Stimulated activated CD4-positive, alpha-beta T cell treated with anti-CD3 and anti-CD28 coated beads, TNF-alpha, amount 100 ng/mL, for 24 hours (primary cell): Measurements from ENCODE around the gene GPR161.
"Not testable (repeated sequence)": the region's sequence is repeated elsewhere in the genome, so short reads cannot be mapped to it uniquely, and the experiment has no call there.

Source experiments
- DNase-seq, 3 experiments: peaks; one replicate each; pipeline ENCODE4 v3.0.0-alpha.2; 2020; ENCODE audit warnings: low read depth in 3 of 3

Gene GPR161, protein sequence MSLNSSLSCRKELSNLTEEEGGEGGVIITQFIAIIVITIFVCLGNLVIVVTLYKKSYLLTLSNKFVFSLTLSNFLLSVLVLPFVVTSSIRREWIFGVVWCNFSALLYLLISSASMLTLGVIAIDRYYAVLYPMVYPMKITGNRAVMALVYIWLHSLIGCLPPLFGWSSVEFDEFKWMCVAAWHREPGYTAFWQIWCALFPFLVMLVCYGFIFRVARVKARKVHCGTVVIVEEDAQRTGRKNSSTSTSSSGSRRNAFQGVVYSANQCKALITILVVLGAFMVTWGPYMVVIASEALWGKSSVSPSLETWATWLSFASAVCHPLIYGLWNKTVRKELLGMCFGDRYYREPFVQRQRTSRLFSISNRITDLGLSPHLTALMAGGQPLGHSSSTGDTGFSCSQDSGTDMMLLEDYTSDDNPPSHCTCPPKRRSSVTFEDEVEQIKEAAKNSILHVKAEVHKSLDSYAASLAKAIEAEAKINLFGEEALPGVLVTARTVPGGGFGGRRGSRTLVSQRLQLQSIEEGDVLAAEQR

DNA sequence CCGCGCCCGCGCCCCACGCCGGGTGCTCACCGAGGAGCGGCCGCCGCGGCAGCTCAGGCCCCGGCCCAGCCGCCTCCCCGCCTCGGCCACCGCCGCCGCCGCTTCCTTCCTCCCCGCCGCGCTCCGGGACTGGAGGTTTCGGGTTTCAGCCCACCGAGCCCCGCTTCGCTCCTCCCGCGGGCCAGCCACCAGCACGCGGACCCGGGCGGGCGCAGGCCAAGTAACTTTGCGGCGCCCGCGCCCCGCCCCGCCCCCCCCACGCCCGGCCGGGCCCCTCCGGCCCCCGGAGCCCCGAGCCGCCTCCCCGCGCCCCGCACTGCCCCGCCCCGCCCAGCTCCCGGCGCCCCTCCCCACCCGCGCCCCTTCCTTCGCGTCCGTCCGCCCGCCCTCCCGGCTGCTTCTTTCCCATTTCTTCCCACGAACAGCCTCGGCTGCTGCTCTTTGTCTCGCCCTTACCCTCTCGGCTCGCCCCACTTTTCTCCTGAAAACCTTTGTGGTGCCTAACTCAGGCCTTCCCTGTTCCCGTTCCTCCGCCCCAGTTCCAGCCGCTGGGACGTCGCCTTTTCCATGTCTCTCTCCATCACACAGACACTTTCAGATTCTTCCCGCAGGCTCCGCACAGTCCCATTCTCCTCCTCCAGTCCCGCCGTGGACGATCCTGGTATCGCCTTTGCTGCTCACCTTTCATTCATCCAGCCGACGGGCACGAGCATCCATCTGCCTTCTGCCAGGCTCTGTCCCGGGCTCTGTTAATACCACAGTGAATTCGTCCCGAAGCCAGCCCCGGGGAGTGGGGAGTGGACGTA, at the start of gene GPR161:
Gene GPR161 (minus strand): TSS at position 222 of the 806 bp plus-strand sequence. CDS start 32,080 bp downstream, outside the sequence.
- no peak for DNase-seq

DNA sequence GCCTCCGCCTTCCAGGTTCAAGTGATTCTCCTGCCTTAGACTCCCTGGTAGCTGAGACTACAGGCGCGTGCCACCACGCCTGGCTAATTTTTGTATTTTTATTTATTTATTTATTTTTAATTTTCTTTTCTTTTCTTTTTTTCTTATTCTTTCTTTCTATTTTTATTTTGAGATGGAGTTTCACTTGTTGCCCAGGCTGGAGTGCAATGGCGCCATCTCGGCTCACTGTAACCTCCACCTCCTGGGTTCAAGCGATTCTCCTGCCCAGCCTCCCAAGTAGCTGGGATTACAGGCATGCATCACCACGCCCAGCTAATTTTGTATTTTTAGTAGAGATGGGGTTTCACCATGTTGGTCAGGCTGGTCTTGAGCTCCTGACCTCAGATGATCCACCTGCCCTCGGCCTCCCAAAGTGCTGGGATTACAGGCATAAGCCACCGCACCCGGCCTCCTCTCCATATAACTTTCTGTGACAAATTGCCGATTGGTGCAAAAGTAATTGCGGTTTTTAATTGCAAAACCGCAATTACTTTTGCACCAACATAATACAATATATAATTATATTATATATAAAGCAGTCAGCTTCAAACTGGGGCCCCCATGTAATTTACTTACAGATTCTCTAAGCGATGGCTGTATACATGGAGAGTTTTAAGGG, 44.5 kb upstream of the GPR161 start:
- not testable (repeated sequence) for DNase-seq

DNA sequence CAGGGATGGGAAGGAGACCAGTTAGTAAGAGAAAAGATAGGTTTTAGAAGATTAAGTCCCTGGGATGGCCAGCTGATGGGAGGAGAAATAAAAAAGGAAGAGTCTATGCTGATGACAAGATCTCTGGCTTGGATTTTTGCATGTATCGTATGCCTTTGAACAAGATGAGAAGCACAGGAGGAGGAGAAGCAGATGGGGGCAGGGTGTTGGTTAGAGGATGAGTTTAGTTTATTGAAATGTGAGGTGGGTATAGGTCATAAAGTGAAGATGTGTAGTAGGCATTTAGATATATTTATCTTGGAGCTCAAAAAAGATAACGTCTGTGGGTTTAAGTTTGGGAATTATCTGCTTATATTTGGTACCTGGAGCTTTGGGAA, 43.4 kb upstream of the GPR161 start:
- DNase-seq: no peak

DNA sequence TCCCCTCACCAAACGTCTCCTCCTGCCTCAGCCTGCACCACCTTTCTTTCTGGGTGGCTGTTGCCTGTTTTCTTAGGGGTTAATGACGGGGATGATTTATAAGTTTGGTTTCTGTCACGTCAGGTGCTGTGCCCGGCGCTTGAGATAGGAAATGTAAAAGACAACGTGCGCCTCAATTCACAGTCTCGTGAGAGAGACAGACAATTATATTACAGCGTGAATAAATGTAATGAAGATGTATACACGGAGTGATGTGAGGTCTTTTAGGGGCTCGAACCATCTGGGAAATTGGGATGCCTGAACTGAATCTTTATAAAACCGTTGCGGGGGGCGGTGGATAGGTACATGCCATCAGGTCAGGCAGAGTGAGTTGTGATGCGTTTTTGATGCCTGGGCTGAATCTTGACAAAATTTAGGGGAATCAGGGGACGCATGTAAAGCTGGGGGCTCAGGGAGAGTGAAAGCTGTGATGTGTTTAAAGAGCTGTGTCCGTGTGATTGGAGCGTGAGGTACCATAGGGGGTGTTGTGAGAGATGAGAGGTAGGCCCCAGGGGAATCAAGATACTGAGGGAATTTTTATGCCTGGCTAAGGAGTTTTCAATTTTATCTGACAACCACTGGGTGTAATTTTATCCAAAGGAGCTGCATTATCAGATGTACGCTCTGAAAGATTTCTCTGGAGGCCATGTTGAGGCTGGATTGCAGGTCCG, 42.9 kb upstream of the GPR161 start:
- DNase-seq: peak in 1 of 3 experiments; percentile 5

DNA sequence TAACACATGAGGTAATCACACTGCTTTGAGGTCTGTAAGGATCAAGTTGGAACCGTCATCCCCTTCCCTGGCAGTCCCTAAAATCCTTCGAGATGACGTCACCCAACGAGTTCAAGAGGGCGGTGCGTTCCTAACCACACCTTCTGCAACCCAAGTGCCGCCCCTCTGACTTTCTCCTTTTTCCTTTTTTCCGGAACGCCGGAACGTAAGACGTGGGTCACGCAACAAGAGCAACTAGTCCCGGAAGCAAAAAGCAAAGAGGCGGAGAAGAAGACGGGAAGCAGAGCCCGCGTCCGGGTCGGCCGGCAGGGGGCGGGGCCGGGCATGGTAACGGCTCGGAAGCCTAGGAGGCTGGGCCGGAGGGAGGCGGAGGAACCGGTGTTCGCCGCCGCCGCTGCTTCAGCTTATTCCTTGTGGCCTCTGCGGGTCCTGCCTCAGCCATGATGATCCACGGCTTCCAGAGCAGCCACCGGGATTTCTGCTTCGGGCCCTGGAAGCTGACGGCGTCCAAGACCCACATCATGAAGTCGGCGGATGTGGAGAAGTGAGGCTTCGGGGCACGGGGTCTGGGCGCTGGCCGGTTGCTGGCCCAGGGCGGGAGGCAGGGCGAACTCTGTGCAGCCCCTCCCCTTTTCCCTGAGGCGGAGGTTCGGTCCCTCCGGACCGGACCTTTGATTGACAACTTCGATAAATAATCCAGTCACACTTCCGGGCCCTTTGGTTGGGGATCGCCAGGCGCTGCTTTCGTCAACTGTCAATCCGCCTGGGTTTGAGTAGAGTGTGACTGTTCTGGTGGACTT, 42.1 kb upstream of the GPR161 start, which contains the start of gene TIPRL:
Gene TIPRL (plus strand): TSS at position 325 of the 800 bp plus-strand sequence. CDS start 116 bp downstream, at position 441.
- DNase-seq: peak; percentile 91 to 95 (median 93)

DNA sequence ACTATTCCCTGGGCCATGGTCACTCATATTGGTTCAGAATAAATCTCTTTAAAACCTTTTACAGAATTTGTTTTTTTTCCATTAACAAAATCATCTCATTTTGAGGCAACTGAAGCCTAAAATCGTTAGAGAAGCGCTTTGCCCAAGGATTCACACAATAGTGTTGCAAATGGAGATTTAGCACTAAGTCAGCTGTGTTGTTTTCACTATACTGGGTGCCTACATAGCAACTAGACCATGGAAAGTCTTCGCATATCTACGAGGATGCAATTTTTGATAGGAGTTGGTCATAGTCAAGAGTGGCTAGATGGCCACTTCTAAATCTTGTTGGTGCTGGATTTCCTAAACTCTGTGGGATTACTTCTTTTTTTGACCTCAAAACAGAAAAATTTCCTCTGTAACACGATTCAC, 41.5 kb upstream of the GPR161 start:
- no peak for DNase-seq

DNA sequence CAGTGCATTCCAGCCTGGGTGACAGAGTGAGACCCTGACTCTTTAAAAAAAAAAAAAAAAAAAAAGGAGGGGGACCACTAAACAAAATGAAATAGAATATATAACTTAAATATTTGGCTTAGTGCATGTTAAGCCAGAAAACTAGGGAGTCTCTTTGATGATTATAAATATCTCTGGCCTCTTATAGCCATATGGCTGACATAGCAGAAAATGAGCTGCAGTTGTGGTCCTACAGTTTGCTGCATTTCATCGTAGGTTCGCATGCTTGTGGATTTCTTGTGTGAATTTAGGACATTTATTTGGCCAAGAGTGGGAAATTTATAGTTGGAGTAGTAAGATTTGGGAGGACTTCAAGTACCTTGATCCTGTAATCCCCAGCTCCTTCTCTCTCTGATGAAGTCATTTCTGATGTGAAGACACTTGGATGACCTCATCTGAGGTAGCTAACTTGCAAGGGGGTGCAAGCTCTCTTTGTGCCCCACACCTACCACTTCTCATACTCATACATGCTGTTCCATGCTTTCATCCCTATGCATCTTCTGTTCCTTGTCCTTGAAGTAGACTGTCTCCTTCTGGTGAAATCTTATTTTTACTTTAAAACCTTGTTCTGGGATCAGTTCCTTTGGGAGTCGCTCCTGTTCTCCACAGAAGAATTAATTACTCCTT, 35.7 kb upstream of the GPR161 start:
- DNase-seq: no peak

DNA sequence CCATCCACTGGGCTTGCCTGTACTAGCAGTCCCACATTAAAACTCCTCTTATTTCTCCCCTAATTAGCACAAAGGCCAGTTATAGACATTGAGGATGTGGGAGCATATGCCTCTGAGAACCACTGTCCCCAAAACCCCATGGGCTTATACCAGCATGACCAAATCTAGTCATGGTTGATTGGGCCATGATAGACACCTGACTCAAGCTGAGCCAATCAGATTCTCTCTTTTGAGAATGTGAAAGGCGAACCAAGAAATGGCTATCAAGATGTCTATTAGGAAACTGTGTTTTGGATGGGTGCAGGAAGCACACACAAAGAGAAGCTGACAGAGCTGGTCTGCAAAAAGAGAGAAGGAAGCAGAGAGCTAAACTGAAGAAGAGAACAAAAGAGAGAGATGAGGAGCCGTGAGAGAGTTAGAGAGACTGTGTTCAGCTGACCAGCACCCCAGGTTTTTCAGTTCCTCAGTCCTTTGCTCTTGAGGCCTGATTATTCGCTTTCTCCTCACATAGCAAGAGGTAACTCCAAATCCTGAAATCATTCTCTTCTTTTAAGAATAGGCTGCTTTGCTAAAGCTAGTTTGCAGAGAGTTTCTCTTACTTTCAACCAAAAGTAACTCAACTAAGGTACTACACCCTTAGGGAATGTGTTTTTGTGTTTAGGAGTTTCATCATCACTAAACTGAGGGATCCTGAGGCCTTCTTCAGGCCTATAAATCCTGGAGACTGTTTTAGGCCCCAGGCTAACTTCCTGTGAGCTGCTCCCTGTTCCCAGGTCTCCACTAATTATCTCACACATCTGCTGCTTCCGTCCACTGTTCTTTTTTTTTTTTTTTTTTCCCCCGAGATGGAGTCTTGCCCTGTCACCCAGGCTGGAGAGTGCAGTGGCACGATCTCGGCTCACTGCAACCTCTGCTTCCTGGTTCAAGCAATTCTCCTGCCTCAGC, 34.1 kb upstream of the GPR161 start:
- no peak for DNase-seq

DNA sequence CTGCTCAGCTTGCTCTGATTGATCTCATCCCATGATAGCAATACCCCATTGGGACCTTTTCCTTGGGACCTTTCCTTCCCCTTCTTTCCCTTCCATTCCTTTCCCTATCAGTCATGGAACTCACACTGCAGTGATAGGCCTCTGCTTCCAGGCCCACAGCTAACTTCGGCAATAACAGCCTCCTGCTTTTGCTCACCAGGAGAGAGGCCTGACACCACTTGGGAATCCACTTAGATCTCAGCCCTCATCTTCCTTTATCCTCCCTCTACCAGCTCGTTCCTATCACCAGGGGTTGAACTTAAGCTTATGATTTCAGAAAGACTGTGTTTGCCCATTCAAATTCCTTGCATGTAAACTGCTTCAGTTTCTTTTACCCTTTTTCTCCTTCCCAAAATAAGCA, 31.1 kb upstream of the GPR161 start:
- DNase-seq: no peak

DNA sequence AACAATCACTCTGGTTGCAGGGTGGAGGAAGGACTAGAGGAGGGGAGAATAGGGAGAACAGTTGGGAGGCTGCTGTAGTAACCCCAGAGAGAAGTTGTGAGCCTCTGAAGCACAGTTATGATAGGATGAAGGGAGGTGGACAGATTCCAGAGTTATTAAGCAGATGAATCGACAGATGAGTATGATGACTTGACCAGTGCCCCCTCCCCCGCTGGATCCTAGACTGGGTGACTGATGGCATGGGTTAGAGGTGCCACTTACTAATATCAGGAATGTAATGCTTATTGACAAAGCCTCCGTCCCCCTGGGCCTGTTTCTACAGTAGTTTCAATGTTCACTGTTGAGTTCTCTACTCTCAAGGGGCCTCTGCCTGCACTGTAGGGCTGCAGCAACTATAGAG, 28.0 kb upstream of the GPR161 start:
- no peak for DNase-seq

DNA sequence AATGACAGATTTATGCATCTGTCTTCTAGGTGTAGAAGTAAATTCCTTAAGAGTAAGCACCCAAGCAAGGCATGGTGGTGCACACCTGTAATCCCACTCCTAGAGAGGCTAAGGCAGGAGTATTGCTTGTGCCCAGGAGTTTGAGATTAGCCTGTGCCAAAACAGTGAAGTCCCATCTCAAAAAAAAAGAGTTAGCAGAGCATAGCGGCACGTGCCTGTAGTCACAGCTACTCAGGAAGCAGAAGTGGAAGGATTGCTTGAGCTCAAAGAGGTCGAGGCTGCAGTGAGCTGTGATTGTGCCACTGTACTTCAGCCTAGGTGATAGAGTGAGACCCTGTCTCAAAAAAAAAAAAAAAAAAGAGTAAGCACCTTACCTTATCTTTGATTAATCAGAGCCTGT, 26.9 kb upstream of the GPR161 start:
- no peak for DNase-seq

DNA sequence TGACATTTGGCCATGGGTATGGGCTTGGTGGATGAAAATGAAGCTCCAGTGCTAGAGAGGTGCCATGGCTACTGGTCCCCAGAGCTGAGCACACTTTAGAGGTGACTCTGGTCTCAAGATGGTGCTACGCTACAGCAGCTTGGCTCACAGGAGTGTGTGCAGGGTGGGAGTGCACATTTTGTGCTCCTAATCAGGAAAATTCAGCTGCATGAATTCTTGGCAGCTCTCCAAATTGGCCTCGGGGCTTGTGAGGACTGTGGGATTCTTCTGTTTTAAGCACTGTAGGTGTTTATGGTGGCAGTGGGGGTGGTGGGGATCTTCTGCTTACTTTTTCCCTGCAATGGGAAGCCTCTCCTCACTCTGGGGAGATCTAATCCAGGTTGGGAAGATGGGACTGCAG, 24.7 kb upstream of the GPR161 start:
- DNase-seq: no peak

DNA sequence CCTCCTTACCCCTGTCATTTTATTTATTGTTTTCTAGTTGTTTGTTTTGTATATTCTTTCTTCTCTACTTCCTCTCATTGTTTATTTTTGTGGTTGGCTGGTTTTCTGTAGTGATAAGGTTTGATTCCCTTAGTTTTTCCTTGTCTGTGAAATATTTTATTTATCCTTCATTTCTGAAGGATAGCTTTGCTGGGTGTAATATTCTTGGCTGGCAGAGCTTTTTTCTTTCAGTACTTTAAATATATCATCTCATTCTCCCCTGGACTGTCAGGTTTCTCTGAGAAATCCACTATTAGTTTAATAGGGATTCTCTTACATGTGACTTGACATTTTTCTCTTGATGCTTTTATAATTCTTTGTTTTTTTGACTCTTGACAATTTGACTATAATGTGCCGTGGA, 23.2 kb upstream of the GPR161 start:
- DNase-seq: no peak

DNA sequence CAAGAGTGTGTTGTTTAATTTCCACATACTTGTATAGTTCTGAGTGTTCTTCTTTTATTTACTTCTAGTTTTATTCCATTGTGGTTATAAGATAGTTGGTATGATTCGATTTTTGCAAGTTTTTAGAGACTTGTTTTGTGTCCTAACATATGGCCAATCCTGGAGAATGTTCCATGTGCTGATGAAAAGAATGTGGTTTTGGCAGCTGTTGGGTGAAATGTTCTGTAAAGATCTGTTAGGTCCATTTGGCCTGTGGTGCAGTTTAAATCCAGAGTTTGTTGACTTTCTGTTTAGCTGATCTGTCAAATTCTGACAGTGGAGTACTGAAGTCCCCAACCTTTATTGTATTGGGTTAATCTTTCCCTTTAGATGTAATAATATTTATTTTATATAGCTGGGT, 22.5 kb upstream of the GPR161 start:
- DNase-seq: no peak

DNA sequence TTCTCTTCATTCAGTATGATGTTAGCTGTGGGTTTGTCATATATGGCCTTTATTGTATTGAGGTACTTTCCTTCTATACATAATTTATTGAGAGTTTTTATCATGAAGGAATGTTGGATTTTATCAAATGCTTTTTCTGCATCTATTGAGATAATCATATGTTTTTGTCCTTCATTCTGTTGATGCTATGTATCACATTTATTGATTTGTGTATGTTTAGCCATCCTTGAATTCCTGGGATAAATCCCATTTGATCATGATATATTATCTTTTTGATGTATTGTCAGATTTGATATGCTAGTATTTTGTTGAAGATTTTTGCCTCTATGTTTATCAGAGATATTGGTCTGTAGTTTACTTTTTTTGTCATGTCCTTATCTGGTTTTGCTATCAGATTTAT, 20.9 kb upstream of the GPR161 start:
- no peak for DNase-seq

DNA sequence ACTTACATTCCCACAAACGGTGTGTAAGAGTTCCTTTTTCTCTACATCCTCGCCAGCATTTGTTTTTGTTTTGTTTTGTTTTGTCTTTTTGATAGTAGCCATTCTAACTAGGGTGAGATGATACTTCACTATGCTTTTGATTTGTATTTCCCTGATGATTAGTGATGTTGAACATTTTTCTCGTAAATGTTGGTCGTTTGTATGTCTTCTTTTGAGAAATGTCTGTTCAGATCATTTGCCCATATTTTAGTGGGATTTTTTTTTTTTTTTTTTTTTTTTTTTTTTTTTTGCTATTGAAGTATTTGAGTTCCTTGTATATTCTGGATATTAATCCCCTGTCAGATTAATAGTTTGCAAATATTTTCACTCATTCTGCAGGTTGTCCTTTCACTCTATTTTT, 19.2 kb upstream of the GPR161 start:
- no peak for DNase-seq

DNA sequence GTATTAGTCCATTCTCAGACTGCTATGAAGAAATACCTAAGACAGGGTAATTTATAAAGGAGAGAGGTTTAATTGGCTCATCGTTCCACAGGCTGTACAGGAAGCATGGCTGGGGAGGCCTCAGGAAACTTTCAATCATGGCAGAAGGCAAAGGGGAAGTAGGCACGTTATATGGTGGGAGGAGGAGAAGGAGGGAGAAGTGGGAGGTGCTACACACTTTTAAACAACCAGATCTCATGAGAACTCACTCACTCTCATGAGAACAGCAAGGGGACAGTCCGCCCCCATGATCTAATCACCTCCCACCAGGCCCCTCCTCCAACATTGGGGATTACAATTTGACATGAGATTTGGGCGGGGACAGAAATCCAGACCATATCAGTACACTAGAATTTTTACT, 18.0 kb upstream of the GPR161 start:
- not testable (repeated sequence) for DNase-seq

DNA sequence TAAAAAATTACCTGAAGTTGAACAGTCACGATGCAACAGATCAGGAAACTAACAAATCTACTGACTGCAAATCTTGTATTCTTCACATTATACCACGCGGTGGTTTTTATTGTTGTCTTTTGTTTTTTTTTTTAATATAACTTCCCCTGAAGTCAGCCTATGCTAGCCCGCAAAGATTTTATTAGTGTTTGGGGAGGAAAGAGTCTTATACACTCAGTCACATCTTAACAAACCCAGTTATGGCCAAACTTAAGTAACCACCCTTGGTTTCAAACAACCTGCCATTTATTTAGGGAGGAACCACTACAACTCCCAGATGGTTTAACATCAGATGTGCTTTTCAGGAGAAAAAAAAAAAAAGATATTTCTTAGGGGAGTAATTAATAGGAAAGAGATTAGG, 15.2 kb upstream of the GPR161 start:
- no peak for DNase-seq

DNA sequence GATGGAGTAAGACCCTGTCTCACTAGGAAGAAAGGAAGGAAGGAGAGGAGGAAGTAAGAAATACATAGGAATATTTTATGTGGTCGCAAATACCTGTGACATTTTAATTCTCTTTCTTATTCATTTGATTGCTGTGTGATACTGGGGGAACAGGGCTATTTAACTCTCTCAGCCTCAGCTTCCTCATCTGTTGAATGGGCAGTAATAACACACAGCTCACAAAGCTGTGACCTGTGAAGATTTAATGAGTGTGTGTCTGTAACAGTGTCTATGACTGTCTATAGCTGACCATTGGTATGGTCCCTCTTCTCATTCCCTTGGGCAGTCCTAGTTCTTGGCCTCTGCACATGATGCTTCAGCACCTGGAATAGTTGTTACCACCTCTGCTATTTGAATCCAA, 13.6 kb upstream of the GPR161 start:
- DNase-seq: no peak
